ENCODE measurements around the gene PAQR4. TPM values are rescaled to one million over a fixed set of nuclear protein-coding genes. Genes with fewer than 3 reads are reported as not detected.

The PAQR4 gene
- polyA plus RNA-seq, 1 donor from 2014 or later = 1.9 TPM

DNA sequence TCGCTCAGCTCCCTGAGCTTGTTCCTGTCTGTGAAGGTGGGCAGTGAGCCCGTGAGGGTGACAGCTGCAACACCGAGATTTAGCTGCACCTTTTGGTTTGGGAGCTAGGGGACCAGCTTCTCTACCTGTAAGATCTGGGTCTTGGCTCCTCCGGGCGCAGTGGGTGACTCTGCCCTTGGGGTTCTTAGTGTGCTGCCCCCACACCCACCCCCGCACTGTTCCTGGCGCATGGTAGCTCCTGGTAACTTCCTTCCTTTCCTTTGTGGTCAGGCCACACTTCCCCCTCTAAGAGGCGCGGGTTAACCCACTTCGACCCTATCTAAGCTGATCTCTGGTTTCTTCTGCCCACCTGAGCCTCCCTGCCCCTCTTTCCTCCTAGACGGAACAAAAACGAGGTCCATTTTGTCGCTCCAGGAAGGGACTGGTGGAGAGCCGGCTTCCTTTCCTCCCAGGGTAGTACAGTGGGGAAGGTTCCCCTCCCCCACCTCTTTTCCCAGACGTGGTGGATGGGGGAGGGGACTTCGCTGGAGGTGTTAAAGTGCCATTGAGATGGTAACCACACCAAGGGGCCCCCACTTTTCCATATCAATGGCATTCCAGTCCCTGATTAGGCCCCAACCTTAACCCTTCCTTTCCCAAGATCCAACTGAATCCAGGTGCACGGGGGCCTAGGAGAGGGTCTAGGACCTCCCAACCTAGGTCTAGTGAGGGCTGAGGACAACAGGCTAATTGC is 39.0 kb downstream of the PAQR4 start:
- H3K27me3 Mint-ChIP-seq = peaks cover 33% of the 10 kb centered on the region
- H3K9me3 Mint-ChIP-seq = no peaks in the 10 kb centered on the region
- peak overlapping the region in 1 of 3 donors; percentile 79 for H3K27ac Mint-ChIP-seq
- H3K4me3 Mint-ChIP-seq = peak overlapping the region; percentile 25 to 91 (median 69)
- H3K4me1 Mint-ChIP-seq = peaks cover 15 to 20% (median 20%) of the 10 kb centered on the region in 3 donors
- H3K36me3 Mint-ChIP-seq = no peaks in the 10 kb centered on the region

DNA sequence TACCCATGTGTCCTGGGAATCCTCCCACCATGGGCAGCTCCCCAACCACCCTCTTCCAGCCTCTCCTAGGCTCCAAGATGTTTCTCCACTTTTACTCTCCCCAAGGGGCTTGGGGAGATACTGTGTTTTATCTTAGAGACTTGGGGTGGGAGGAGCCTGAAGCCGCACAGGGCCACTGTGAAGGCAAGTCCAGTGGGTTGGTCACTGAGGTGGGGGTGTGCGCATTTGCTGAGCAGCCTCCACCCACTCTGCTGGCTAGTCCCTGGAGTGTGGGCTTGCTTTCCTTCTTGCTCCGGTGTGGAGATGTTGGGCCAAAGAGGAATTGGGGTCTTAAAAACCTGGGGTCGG is 39.5 kb downstream of the PAQR4 start:
- Mint-ChIP-seq H3K4me3 (peak overlapping the region in 1 of 4 donors; percentile 40), H3K9me3 (no peaks in the 10 kb centered on the region), H3K4me1 (peaks cover 15 to 19% (median 18%) of the 10 kb centered on the region in 3 donors), H3K27me3 (peaks cover 33% of the 10 kb centered on the region), H3K36me3 (no peaks in the 10 kb centered on the region), H3K27ac (no peak overlapping the region)

DNA sequence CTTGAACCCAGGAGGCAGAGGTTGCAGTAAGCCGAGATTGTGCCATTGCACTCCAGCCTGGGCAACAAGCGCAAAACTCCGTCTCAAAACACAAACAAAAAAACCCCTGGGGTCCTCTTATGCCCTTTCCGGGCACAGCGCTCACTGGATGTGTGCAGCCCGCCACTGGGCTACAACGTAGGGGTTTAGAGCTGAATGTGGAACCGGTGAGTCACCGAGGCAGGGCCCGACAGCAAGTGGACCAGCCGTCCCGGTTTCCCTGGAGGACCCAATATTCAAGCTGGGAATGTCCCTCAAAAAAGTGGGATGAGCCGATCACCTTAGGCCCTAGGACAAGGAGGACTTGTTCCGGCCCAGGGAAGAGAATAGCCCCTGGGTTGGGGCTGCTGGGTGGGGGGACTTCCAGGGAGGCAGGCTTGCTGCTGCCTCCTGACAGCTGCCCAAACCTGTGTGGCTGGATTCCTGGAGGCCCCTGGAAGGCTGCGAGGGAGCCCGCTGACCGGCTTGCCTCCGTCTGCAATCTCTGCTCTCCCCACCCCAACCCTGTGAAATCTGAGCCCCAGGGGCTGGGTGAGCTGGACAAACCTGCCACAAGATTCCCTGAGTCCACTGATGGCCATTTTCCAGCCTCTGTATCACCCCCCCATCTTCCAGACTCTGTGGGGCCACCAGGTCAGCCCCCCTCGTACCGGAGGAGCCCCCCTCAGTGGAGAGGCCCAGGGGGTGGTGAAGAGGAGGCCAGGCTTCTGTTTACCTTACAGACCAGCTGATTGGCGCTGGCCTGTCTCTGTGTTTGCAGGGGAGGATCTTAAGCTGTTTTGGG is 40.6 kb downstream of the PAQR4 start:
- no peak overlapping the region for H3K4me3 Mint-ChIP-seq
- H3K27me3 Mint-ChIP-seq = peaks cover 33% of the 10 kb centered on the region
- H3K4me1 Mint-ChIP-seq = peaks cover 15 to 18% (median 15%) of the 10 kb centered on the region in 3 donors
- no peaks in the 10 kb centered on the region for H3K9me3 Mint-ChIP-seq
- no peaks in the 10 kb centered on the region for H3K36me3 Mint-ChIP-seq
- H3K27ac Mint-ChIP-seq = no peak overlapping the region

DNA sequence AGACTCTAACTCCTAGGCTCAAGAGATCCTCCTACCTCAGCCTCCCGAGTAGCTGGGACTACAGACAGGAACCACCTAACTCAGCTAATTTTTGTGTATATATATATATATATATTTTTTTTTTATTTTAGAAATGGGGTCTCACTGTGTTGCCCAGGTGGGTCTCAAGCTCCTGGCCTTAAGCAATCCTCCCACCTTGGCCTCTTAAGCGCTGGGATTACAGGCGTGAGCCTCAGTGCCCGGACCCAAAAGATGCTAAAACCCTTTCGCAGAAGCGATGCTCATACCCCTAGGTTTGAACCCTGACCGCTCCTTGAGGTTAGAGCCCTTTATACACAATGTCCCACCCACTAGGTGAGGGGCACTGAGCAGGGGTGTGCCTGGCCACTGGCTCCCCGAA is 41.4 kb downstream of the PAQR4 start:
- H3K9me3 Mint-ChIP-seq = no peaks in the 10 kb centered on the region
- H3K27me3 Mint-ChIP-seq = peaks cover 28% of the 10 kb centered on the region
- no peak overlapping the region for H3K4me3 Mint-ChIP-seq
- H3K36me3 Mint-ChIP-seq = no peaks in the 10 kb centered on the region
- no peak overlapping the region for H3K27ac Mint-ChIP-seq
- peaks cover 15 to 18% (median 15%) of the 10 kb centered on the region in 3 donors for H3K4me1 Mint-ChIP-seq

DNA sequence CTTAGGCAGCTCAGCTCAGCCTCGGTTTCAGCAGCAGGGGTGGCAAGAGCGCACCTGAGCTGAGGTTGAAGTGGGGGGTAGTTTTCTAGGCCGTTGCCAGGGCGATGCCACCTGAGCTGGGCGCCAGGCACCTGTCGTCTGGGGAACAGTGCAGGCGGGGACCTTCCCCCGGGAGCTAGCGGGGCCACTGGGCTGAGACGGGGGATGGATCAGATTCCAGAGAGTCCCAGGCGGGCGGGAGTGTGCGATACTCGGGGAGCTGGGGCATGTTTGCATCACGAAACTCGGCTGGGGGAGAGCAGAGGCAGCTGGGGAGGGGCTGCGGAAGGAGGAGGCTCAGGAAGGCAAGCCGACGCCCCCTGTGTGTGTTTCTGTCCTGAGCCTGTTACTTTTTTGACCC is 43.1 kb downstream of the PAQR4 start:
- Mint-ChIP-seq H3K9me3 (no peaks in the 10 kb centered on the region), H3K4me1 (peaks cover 8 to 12% (median 8%) of the 10 kb centered on the region in 3 donors), H3K4me3 (no peak overlapping the region), H3K27ac (no peak overlapping the region), H3K36me3 (no peaks in the 10 kb centered on the region), H3K27me3 (peaks cover 26% of the 10 kb centered on the region)

DNA sequence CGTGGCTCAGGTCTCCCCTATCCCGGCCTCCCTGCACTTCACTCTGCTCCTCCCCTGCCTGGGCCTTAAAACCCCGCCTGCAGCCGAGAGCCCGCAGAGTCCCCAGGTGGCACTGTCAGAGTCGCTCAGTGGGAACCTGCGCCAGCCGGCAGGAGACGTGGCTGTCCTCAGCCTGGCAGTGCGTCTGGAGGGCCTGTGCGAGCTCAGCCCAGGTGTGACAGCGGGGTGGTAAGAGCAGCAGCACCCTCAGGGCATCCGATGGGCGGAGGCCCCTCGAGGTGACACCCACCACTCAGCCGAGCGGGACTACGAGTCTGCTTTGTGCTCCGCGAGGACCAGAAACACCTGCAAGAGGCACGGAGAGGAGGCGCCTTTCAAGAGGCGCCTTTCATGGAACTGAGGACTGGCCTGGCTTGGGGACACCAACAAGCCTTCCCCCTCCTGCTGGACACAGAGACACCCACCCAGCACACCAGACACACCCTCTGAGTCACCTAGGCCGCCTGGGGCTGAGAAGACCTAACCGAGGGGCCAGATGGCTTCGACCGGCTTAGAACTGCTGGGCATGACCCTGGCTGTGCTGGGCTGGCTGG is 43.8 kb downstream of the PAQR4 start, which contains the start of gene CLDN9:
Gene CLDN9, plus strand, starts transcription at position 96 of the 593 bp plus-strand sequence. Its CDS starts 440 bp downstream, at position 536.
- Mint-ChIP-seq H3K27ac (no peak within 1 kb of the TSS), H3K4me3 (peak within 1 kb of the TSS in 1 of 4 donors; percentile 70), H3K36me3 (no peaks in the 10 kb centered on the region), H3K27me3 (peaks cover 21% of the 10 kb centered on the region), H3K9me3 (no peaks in the 10 kb centered on the region), H3K4me1 (peaks cover 3 to 8% (median 4%) of the 10 kb centered on the region in 3 donors)

DNA sequence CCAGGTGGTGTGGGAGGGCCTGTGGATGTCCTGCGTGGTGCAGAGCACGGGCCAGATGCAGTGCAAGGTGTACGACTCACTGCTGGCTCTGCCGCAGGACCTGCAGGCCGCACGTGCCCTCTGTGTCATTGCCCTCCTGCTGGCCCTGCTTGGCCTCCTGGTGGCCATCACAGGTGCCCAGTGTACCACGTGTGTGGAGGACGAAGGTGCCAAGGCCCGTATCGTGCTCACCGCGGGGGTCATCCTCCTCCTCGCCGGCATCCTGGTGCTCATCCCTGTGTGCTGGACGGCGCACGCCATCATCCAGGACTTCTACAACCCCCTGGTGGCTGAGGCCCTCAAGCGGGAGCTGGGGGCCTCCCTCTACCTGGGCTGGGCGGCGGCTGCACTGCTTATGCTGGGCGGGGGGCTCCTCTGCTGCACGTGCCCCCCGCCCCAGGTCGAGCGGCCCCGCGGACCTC is 44.4 kb downstream of the PAQR4 start:
- H3K4me3 Mint-ChIP-seq = no peak overlapping the region
- H3K36me3 Mint-ChIP-seq = no peaks in the 10 kb centered on the region
- no peaks in the 10 kb centered on the region for H3K9me3 Mint-ChIP-seq
- peaks cover 16% of the 10 kb centered on the region for H3K27me3 Mint-ChIP-seq
- H3K4me1 Mint-ChIP-seq = peaks cover 0 to 3% (median 0%) of the 10 kb centered on the region in 3 donors
- no peak overlapping the region for H3K27ac Mint-ChIP-seq

DNA sequence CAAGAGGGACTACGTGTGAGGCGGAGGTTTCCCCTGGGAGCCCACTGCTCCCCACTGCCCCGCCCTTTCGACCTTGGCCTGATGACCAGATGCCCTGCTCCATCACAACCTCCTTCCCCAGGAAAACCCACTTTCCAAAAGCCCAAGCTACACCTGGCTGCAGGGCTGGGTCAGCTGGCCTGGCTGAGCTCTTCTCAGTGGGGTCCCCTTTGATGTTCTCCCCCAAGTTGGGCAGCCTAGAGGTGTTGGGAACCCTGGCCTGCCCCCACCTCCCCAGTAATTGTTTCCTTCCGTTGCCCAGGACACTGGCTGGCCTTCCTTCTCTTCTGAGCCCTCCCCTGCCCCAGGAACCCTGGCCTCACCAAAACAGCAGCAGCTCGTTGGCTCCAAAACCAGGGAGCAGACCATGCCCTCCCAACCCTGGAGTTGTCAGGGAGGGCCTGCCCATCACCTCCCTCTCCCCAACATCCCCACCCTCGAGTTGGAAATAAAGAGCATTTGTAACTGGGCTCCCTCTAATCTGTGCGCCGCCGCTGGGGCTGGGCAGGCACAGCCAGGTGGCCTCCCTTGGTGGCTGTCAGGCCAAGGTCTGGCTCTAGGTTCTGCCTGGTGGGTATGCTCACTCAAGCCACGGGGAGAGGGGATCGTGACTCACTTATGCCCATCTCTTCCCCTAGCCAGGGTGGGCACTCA is 45.0 kb downstream of the PAQR4 start:
- peaks cover 0 to 1% (median 0%) of the 10 kb centered on the region in 3 donors for H3K4me1 Mint-ChIP-seq
- H3K36me3 Mint-ChIP-seq = no peaks in the 10 kb centered on the region
- H3K4me3 Mint-ChIP-seq = no peak overlapping the region
- no peaks in the 10 kb centered on the region for H3K9me3 Mint-ChIP-seq
- H3K27ac Mint-ChIP-seq = no peak overlapping the region
- H3K27me3 Mint-ChIP-seq = peaks cover 16% of the 10 kb centered on the region

DNA sequence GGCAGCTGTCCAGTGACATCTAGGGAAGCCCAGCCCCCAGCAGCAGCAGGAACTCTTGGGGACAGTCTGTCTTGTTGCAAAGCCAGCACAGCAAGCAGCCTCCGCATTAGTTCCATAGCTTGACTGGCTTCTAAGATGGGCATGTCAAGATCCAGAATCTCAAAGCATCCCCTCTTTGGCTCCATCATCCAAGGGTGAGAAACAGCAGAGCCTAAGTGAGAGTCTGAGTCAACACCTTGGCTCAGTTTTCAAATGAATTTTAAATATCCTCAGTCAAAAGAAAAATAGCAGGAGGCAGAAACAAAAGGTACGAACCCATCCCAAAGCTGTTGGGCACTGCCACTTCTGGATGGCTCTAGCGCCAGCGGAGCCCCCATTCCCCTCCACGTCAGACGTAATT is 45.8 kb downstream of the PAQR4 start:
- H3K36me3 Mint-ChIP-seq = no peaks in the 10 kb centered on the region
- H3K4me3 Mint-ChIP-seq = peak overlapping the region in 1 of 4 donors; percentile 20
- H3K4me1 Mint-ChIP-seq = peaks cover 0 to 3% (median 0%) of the 10 kb centered on the region in 3 donors
- H3K27me3 Mint-ChIP-seq = peaks cover 16% of the 10 kb centered on the region
- H3K9me3 Mint-ChIP-seq = no peaks in the 10 kb centered on the region
- H3K27ac Mint-ChIP-seq = no peak overlapping the region

DNA sequence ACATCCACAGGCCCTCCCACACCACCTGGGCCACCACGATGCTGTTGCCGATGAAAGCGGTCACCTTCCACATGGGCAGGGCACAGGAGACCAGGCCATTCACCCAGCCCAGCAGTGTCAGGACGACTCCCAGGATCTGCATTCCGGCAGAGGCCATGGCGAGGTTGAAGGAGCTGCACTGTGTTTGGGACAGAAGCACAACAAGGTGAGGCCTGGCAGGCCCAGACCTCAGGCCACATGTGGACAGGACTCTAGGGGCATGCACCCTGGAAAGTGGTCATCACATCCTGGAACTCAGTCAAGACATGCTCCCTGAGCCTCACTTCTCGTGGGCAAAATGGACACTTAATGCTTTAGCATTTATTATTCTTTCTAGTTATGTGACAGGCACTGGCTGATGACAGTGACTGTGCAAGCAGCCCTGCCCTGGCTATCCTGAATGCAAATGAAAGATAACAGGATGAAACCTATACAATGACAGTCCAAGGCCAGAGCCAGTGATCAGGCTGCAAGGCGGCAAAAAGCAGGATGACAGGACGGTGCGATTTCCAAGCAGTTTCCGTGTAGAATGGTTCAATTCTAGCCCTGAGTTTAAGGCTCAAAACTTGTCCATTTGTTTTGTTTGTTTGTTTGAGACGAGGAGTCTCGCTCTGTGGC is 46.8 kb downstream of the PAQR4 start:
- Mint-ChIP-seq H3K27me3 (peaks cover 16% of the 10 kb centered on the region), H3K36me3 (no peaks in the 10 kb centered on the region), H3K9me3 (no peaks in the 10 kb centered on the region), H3K4me1 (peaks cover 0 to 4% (median 2%) of the 10 kb centered on the region in 3 donors), H3K4me3 (peak overlapping the region in 1 of 4 donors; percentile 14), H3K27ac (peak overlapping the region in 1 of 3 donors; percentile 31)

DNA sequence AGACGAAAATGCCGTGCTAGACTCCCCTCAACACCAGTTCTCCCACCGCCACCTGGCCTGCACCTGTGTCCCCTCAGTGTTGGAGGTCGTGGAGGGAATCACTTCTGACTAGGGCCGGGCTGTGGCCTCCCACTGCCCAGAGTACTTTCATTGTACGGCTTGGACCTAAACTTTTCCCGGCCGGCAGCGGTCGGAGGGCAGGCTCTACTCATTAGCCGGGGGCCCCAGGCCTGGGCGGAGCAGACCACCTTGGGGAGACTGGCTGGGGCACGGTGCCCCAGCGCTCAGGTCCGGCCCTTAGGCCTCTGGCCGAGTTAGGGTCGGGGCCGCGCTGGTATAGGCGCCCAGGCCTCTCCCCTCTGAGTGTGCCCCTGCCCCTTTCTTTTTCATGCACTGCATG is 48.2 kb downstream of the PAQR4 start:
- no peak overlapping the region for H3K4me3 Mint-ChIP-seq
- no peaks in the 10 kb centered on the region for H3K36me3 Mint-ChIP-seq
- peaks cover 11% of the 10 kb centered on the region for H3K27me3 Mint-ChIP-seq
- no peak overlapping the region for H3K27ac Mint-ChIP-seq
- peaks cover 8 to 12% (median 11%) of the 10 kb centered on the region in 3 donors for H3K4me1 Mint-ChIP-seq
- no peaks in the 10 kb centered on the region for H3K9me3 Mint-ChIP-seq

DNA sequence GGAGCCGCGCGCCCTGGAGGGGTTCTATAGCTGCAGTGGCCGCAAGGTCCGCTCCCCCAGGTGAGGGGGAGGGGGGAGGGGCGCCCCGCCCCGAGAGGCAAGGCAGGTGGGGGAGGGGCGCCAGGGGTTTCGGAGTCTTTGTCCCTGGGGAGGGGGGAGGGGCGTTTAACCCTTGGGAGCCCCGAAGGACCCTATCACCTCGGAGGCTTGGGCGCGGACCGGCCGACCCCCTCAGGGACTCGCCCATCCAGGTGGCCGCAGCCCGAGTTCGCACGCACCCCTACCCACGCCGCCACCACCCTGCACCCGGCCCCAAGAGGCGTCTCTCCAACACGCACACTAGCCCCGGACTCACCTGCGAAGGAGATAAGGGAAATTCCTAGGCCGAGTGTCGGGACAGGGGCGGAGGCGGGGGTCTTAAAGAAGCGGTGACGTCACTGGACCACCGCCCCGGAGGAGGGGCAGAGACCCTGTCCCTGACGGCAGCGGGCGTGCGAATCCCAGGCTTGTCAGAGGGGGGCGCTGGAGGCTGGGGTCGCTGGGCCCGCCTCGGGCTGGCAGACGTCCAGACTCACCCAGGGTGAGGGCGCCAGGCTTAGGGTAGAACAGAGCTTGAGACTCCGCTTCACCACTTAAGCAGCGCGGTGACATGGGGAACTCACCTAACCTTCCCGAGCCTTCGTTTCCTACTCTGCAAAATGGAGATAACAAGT is 48.8 kb downstream of the PAQR4 start, which contains the start of gene CLDN6:
Gene CLDN6, minus strand, starts transcription at position 390 of the 713 bp plus-strand sequence. CDS start 2,162 bp downstream, outside the sequence.
- H3K27ac Mint-ChIP-seq = peak within 1 kb of the TSS in 1 of 3 donors; percentile 35
- H3K4me3 Mint-ChIP-seq = peak within 1 kb of the TSS in 2 of 4 donors; percentile 43
- H3K4me1 Mint-ChIP-seq = peaks cover 10 to 17% (median 16%) of the 10 kb centered on the region in 3 donors
- H3K36me3 Mint-ChIP-seq = no peaks in the 10 kb centered on the region
- peaks cover 6% of the 10 kb centered on the region for H3K27me3 Mint-ChIP-seq
- no peaks in the 10 kb centered on the region for H3K9me3 Mint-ChIP-seq

DNA sequence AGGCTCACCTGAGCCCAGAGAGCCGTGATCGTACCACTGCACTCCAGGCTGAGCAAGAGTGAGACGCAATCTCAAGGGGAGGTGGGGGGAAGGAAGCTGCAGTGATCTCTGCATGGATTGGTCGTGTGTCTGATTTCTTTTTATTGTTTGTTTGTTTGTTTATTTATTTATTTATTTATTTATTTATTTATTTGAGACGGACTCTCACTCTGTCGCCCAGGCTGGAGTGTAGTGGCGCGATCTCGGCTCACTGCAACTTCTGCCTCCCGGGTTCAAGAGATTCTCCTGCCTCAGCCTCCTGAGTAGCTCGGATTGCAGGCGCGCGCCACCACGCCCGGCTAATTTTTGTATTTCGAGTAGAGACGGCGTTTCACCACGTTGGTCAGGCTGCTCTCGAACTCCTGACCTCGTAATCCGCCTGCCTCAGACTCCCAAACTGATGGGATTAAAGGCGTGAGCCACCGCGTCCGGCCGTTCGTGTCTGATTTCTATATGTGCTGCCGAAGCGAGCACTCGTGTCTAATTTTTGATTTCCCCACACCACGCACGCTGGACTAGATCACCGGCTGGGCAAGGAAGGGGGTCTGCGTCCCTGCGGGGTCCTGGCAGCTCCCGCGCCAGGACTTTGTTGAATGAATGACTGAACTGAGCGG is 50.6 kb downstream of the PAQR4 start:
- H3K4me1 Mint-ChIP-seq = peaks cover 22 to 24% (median 24%) of the 10 kb centered on the region in 3 donors

More for the DNA sequence above, 50.6 kb downstream of the PAQR4 start:
- Mint-ChIP-seq H3K27me3 (peaks cover 6% of the 10 kb centered on the region), H3K36me3 (peaks cover 2% of the 10 kb centered on the region), H3K9me3 (no peaks in the 10 kb centered on the region), H3K4me3 (peak overlapping the region; percentile 80 to 92 (median 89)), H3K27ac (peak overlapping the region; percentile 39 to 87 (median 75))

Data from IgD-negative memory B cell (primary cell).